ENCODE results near the gene KIRREL3.

- TF ChIP-seq POLR2AphosphoS5 (IDR thresholded peaks at IDR 0.05): no peak
- no peak for TF ChIP-seq CTCF (IDR thresholded peaks at IDR 0.05)
- TF ChIP-seq POLR2A (IDR thresholded peaks at IDR 0.05): no peak
These were observed 565.6 kb downstream of the KIRREL3 start for GRCh38 chr11:126434950-126435335.

All from prostate gland (tissue), 2 donors.